HepG2 (cell line): ENCODE measurements around the gene EPS8. TPM values are rescaled to one million over a fixed set of nuclear protein-coding genes. Genes with fewer than 3 reads are reported as not detected.
"Not testable (repeated sequence)": the region's sequence is repeated elsewhere in the genome, so short reads cannot be mapped to it uniquely, and the experiment has no call there.

Source experiments
- BCL6 ChIP-seq: IDR thresholded peaks from 2 replicates; pipeline ENCODE4 v1.6.1; 2016; ENCODE audit warnings: missing genetic modification reagents, missing compliant biosample characterization
- BHLHE40 ChIP-seq: IDR thresholded peaks from 2 replicates; pipeline ENCODE4 v1.6.1; 2011; ENCODE audit warnings: low read length, improper control_type of control experiment
- CBX5 ChIP-seq: sonication (generic); formaldehyde crosslinking; IDR thresholded peaks from 2 replicates; pipeline ENCODE4 v1.4.0; 2020; ENCODE audit warnings: missing genetic modification reagents, borderline replicate concordance
- CREM ChIP-seq, 2 experiments: sonication (generic) in 1 of 2; formaldehyde crosslinking in 1 of 2; IDR thresholded peaks; 2 replicates each; pipeline versions ENCODE4 v1.4.0 to v1.6.1; 2016 to 2020; ENCODE audit warnings: antibody characterized with exemption in 1 of 2, mild to moderate bottlenecking in 1 of 2, missing genetic modification reagents in 1 of 2
- DPF2 ChIP-seq: sonication (generic); formaldehyde crosslinking; IDR thresholded peaks from 2 replicates; pipeline ENCODE4 v1.4.0; 2020; ENCODE audit warnings: mild to moderate bottlenecking, low read depth, missing genetic modification reagents, borderline replicate concordance
- FOXP4 ChIP-seq: sonication (generic); formaldehyde crosslinking; IDR thresholded peaks from 2 replicates; pipeline ENCODE4 v1.4.0; 2020; ENCODE audit warnings: missing genetic modification reagents
- HNF1B ChIP-seq: sonication (generic); formaldehyde crosslinking; IDR thresholded peaks from 2 replicates; pipeline ENCODE4 v1.5.1; 2020; ENCODE audit warnings: mild to moderate bottlenecking, moderate library complexity, missing genetic modification reagents
- HNF4G ChIP-seq, 2 experiments: sonication (generic) in 1 of 2; formaldehyde crosslinking in 1 of 2; IDR thresholded peaks; 2 replicates each; pipeline versions ENCODE4 v1.4.0 to v1.6.1; 2011 to 2020; ENCODE audit warnings: borderline replicate concordance in 2 of 2, low read depth in 2 of 2, mild to moderate bottlenecking in 2 of 2, low read length in 1 of 2, missing genetic modification reagents in 1 of 2, moderate library complexity in 1 of 2
- JUN ChIP-seq: sonication (generic); formaldehyde crosslinking; IDR thresholded peaks from 2 replicates; pipeline ENCODE4 v1.4.0; 2020; ENCODE audit warnings: mild to moderate bottlenecking, missing genetic modification reagents
- KAT8 ChIP-seq: IDR thresholded peaks from 2 replicates; pipeline ENCODE4 v1.6.1; 2016; ENCODE audit warnings: missing genetic modification reagents, missing compliant biosample characterization
- NFIC ChIP-seq: IDR thresholded peaks from 2 replicates; pipeline ENCODE4 v1.6.1; 2012; ENCODE audit warnings: mild to moderate bottlenecking, low read length, inconsistent platforms
- PPARG ChIP-seq: conservative IDR thresholded peaks from 2 replicates; pipeline ENCODE4 v1.6.1; 2016; ENCODE audit warnings: missing biosample characterization, missing genetic modification reagents
- RCOR2 ChIP-seq: IDR thresholded peaks from 2 replicates; pipeline ENCODE4 v1.6.1; 2016; ENCODE audit warnings: missing biosample characterization, missing genetic modification reagents
- SETDB1 ChIP-seq: sonication (generic); formaldehyde crosslinking; IDR thresholded peaks from 2 replicates; pipeline ENCODE4 v1.5.1; 2020; ENCODE audit warnings: missing genetic modification reagents, mild to moderate bottlenecking, borderline replicate concordance
- SMC3 ChIP-seq: IDR thresholded peaks from 2 replicates; pipeline ENCODE4 v1.6.1; 2011; ENCODE audit warnings: low read length, improper control_type of control experiment
- SOX5 ChIP-seq: IDR thresholded peaks from 2 replicates; pipeline ENCODE4 v1.6.1; 2016; ENCODE audit warnings: borderline replicate concordance
- TARDBP ChIP-seq: sonication (generic); formaldehyde crosslinking; IDR thresholded peaks from 2 replicates; pipeline ENCODE4 v1.8.0; 2022; ENCODE audit warnings: mild to moderate bottlenecking, missing genetic modification reagents
- TBX2 ChIP-seq: sonication (generic); formaldehyde crosslinking; IDR thresholded peaks from 2 replicates; pipeline ENCODE4 v1.5.0; 2020; ENCODE audit warnings: missing genetic modification reagents, mild to moderate bottlenecking, borderline replicate concordance
- TBX3 ChIP-seq: fragments of 450-650 bp; IDR thresholded peaks from 2 replicates; pipeline ENCODE4 v1.6.1; 2017; ENCODE audit warnings: antibody characterized with exemption, mild to moderate bottlenecking, inconsistent platforms, borderline replicate concordance
- THRA ChIP-seq: sonication (generic); formaldehyde crosslinking; IDR thresholded peaks from 2 replicates; pipeline ENCODE4 v1.4.0; 2020; ENCODE audit warnings: missing genetic modification reagents, borderline replicate concordance
- TRIM24 ChIP-seq: sonication (generic); formaldehyde crosslinking; IDR thresholded peaks from 2 replicates; pipeline ENCODE4 v1.8.0; 2022; ENCODE audit warnings: mild to moderate bottlenecking, missing genetic modification reagents
- YEATS2 ChIP-seq: sonication (generic); formaldehyde crosslinking; IDR thresholded peaks from 2 replicates; pipeline ENCODE4 v1.4.0; 2020; ENCODE audit warnings: missing genetic modification reagents, borderline replicate concordance
- ZBTB21 ChIP-seq: sonication (generic); formaldehyde crosslinking; IDR thresholded peaks from 2 replicates; pipeline ENCODE4 v1.4.0; 2020; ENCODE audit warnings: missing genetic modification reagents
- ZFP1 ChIP-seq: IDR thresholded peaks from 2 replicates; pipeline ENCODE4 v1.6.1; 2016
- ZKSCAN1 ChIP-seq: fragments of 150-350 bp; IDR thresholded peaks from 2 replicates; pipeline ENCODE4 v1.6.1; 2014; ENCODE audit warnings: low read length
- ZMYM2 ChIP-seq: sonication (generic); formaldehyde crosslinking; IDR thresholded peaks from 2 replicates; pipeline ENCODE4 v1.8.0; 2022; ENCODE audit warnings: mild to moderate bottlenecking, missing genetic modification reagents
- ZMYM4 ChIP-seq: sonication (generic); formaldehyde crosslinking; IDR thresholded peaks from 2 replicates; pipeline ENCODE4 v1.8.1; 2023; ENCODE audit warnings: mild to moderate bottlenecking, missing genetic modification reagents
- ZNF264 ChIP-seq: sonication (generic); formaldehyde crosslinking; IDR thresholded peaks from 2 replicates; pipeline ENCODE4 v1.4.0; 2020; ENCODE audit warnings: missing genetic modification reagents
- polyA plus RNA-seq, 8 experiments: library from polyadenylated mRNA; depleted of rRNA in 3 of 8; stranded (reverse) in 7 of 8; unstranded in 1 of 8; fragments of >200 nt; fragmentation: Illumina TruSeq in 4 of 8; extraction: Trizol in 4 of 8; gene quantifications; 2 replicates each; pipeline versions ENCODE4 v1.2.1 to v1.2.3, GENCODE V29; 2011 to 2016; ENCODE audit warnings: low read depth in 4 of 8, missing spikeins in 1 of 8, mixed read lengths in 1 of 8; ENCODE audit not compliant: insufficient read depth in 1 of 8
- total RNA-seq, 5 experiments: library from RNA; depleted of rRNA; stranded (reverse); fragments of >200 nt; fragmentation: Illumina TruSeq; extraction: Trizol; gene quantifications; 2 replicates each; pipeline ENCODE4 v1.2.3, GENCODE V29; 2016; ENCODE audit warnings: low read depth in 1 of 5

Gene EPS8
- total and polyA plus RNA-seq, 2 of the 13 experiments (the other 11 are each of a cell fraction or from before 2014, with no cell fraction given) = 37.1 to 43.4 TPM

GRCh38 chr12:15616495-15616894 lies 172.7 kb downstream of the EPS8 start (continued):
- TF ChIP-seq THRA (CRISPR knock-in tag) (peak; percentile 34; the same call in 1 of the 2 replicates), DPF2 (CRISPR knock-in tag) (peak; percentile 13; the same call in 1 of the 2 replicates), CBX5 (CRISPR knock-in tag) (peak; percentile 97), PPARG (peak; percentile 90), BCL6 (CRISPR knock-in tag) (peak; percentile 79), HNF1B (peak; percentile 61; the same call in 1 of the 2 replicates), TBX3 (peak; percentile 91), KAT8 (CRISPR knock-in tag) (peak; percentile 51; the same call in 1 of the 2 replicates), JUN (CRISPR knock-in tag) (0 out of 2 replicates have a peak, but pooled peaks have one; percentile 64), TBX2 (peak; percentile 82; the same call in 1 of the 2 replicates), ZFP1 (CRISPR knock-in tag) (0 out of 2 replicates have a peak, but pooled peaks have one; percentile 44), ZBTB21 (CRISPR knock-in tag) (peak; percentile 27; the same call in 1 of the 2 replicates), ZMYM4 (peak; percentile 89), SETDB1 (CRISPR knock-in tag) (peak; percentile 99), ZMYM2 (peak; percentile 83), SMC3 (0 out of 2 replicates have a peak, but pooled peaks have one; percentile 21), YEATS2 (CRISPR knock-in tag) (peak; percentile 55; the same call in 1 of the 2 replicates), RCOR2 (CRISPR knock-in tag) (peak; percentile 77), NFIC (peak; percentile 75; the same call in 1 of the 2 replicates), TRIM24 (peak; percentile 85), ZKSCAN1 (peak; percentile 49; the same call in 1 of the 2 replicates), TARDBP (CRISPR knock-in tag) (peak; percentile 40; the same call in 1 of the 2 replicates), SOX5 (CRISPR knock-in tag) (peak; percentile 99), HNF4G (IDR thresholded peaks at IDR 0.05; ENCODE audit: borderline replicate concordance, low read depth, low read length) (peak; percentile 70), HNF4G (CRISPR knock-in tag; IDR thresholded peaks at IDR 0.05; ENCODE audit: borderline replicate concordance, low read depth) (peak; percentile 71; the same call in 1 of the 2 replicates), CREM (IDR thresholded peaks at IDR 0.05) (peak; percentile 67), ZNF264 (0 out of 2 replicates have a peak, but pooled peaks have one; percentile 14), BHLHE40 (peak; percentile 39; the same call in 1 of the 2 replicates), FOXP4 (CRISPR knock-in tag) (peak; percentile 82)
- TF ChIP-seq CREM (CRISPR knock-in tag; IDR thresholded peaks at IDR 0.05) = not testable (repeated sequence)
